SK-N-SH (cell line): ENCODE data around the gene DERA.

ENCODE experiments used
- EZH2phosphoT487 ChIP-seq: fragments of 200-600 bp; sonication (generic); IDR thresholded peaks from 2 replicates; pipeline ENCODE4 v1.6.1; 2017; ENCODE audit warnings: low read depth, mixed run types, mild to moderate bottlenecking, antibody characterized with exemption, moderate library complexity, borderline replicate concordance
- FOXJ3 ChIP-seq: sonication (generic); formaldehyde crosslinking; IDR thresholded peaks from 2 replicates; pipeline ENCODE4 v1.5.1; 2020; ENCODE audit warnings: mild to moderate bottlenecking, missing genetic modification reagents
- TCF12 ChIP-seq: IDR thresholded peaks from 2 replicates; pipeline ENCODE4 v1.4.0; 2012

GRCh38 chr12:16027002-16027401 lies 115.9 kb downstream of the DERA start:
- TF ChIP-seq FOXJ3 (CRISPR knock-in tag) (no peak), EZH2phosphoT487 (no peak), TCF12 (peak; percentile 26; the same call in 1 of the 2 replicates)
